Measurements from ENCODE around the gene CCN6. TPM values are rescaled to one million over a fixed set of nuclear protein-coding genes. Genes with fewer than 3 reads are reported as not detected.

The CCN6 gene
- total and polyA plus RNA-seq, 2 donors (not counting 1 experiment from before 2014, with no cell fraction given) = 0.49 TPM; not detected in 1

DNA sequence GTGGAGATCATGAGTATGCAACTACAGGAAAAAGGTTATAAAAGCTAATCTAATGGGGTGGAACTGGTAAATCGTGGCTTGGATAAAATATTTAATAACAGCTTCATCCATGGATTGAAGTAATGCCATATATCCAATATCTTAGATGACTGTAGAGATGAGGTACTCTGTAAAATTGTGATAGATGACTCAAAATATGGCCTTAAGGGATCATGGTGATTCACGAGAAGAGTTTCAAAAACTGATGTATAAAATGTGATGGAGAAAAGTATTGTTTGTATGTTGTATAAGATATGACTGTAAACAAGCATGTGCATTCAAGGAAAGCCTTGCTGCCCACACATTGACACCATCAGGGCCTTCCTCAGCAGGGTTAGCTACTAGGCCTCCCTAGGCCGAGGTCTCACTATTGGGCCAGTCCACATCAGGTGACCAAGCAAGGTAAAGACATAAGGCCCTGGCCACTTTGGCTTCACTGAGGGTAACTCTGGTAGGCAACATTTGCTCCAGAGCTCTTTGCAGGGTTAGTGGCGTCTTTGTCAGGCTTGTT is 17.7 kb upstream of the CCN6 start:
- H3K27ac ChIP-seq (ENCODE audit: insufficient read depth, low read length) = no peak overlapping the region
- TF ChIP-seq CTCF (conservative IDR thresholded peaks at IDR 0.05 in 1 of 2, IDR thresholded peaks at IDR 0.05 in 1 of 2; ENCODE audit: low read depth in 1 of 2, low read length in 2 of 2) = no peak
- TF ChIP-seq EZH2 (IDR thresholded peaks at IDR 0.05; ENCODE audit: low read length, missing control alignments) = no peak
- H3K36me3 ChIP-seq (ENCODE audit: control insufficient read depth, insufficient read depth, low read length) = no peaks in the 10 kb centered on the region
- peaks cover 7% of the 10 kb centered on the region for H3K4me1 ChIP-seq (ENCODE audit: control insufficient read depth, extremely low read depth, insufficient read depth, low read length)
- H3K27me3 ChIP-seq (ENCODE audit: control insufficient read depth, insufficient read depth, low read length) = peaks cover 2% of the 10 kb centered on the region
- no peak overlapping the region for H3K9ac ChIP-seq (ENCODE audit: insufficient read depth, low read length)
- H2AFZ ChIP-seq (ENCODE audit: low read length) = no peak overlapping the region
- no peaks in the 10 kb centered on the region for H4K20me1 ChIP-seq (ENCODE audit: control insufficient read depth, extremely low read depth, insufficient read depth, low read length)
- DNase-seq (ENCODE audit: low read depth in 2 of 2) = no peak
- no peaks in the 10 kb centered on the region for H3K9me3 ChIP-seq (ENCODE audit: control insufficient read depth, insufficient read depth, low read depth, low read length)
- no peak overlapping the region for H3K4me2 ChIP-seq (ENCODE audit: extremely low read depth, insufficient read depth, low read length)
- no peak overlapping the region for H3K4me3 ChIP-seq (replicated peaks in 1 of 4; ENCODE audit: control extremely low read depth in 1 of 4, insufficient read depth in 1 of 4, low read depth in 3 of 4, low read length in 4 of 4)
- no peaks in the 10 kb centered on the region for H3K79me2 ChIP-seq (ENCODE audit: control insufficient read depth, insufficient read depth, low read length)

DNA sequence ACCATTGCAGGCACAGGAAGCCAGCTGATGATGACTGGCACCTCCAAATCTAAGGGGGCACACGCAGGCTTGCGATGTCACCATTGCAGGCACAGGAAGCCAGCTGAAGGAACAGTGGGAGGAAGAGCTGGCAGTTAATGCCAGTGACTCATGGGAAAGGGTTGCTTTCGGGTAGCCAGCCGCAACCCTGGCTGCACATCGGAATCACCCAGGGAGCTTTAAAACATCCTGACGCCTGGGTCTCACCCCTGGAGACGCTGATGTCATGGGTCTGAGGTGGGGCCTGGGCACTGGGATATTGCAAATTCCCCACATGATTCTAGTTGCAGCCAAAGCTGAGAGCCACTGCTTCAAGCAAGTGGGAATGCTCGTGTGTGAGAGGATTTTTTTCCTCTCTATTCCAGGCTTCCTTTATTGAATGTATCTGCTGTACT is 16.1 kb upstream of the CCN6 start:
- DNase-seq (ENCODE audit: low read depth in 2 of 2) = peak; percentile 91 to 98
- Histone ChIP-seq H4K20me1 (ENCODE audit: control insufficient read depth, extremely low read depth, insufficient read depth, low read length) (no peaks in the 10 kb centered on the region), H3K4me1 (ENCODE audit: control insufficient read depth, extremely low read depth, insufficient read depth, low read length) (peaks cover 7% of the 10 kb centered on the region), H3K27ac (ENCODE audit: insufficient read depth, low read length) (peak overlapping the region; percentile 56), H3K9me3 (ENCODE audit: control insufficient read depth, insufficient read depth, low read depth, low read length) (no peaks in the 10 kb centered on the region), H3K27me3 (ENCODE audit: control insufficient read depth, insufficient read depth, low read length) (peaks cover 2% of the 10 kb centered on the region), H3K4me3 (replicated peaks in 1 of 4; ENCODE audit: control extremely low read depth in 1 of 4, insufficient read depth in 1 of 4, low read depth in 3 of 4, low read length in 4 of 4) (no peak overlapping the region), H3K79me2 (ENCODE audit: control insufficient read depth, insufficient read depth, low read length) (no peaks in the 10 kb centered on the region), H3K9ac (ENCODE audit: insufficient read depth, low read length) (no peak overlapping the region), H3K4me2 (ENCODE audit: extremely low read depth, insufficient read depth, low read length) (no peak overlapping the region), H3K36me3 (ENCODE audit: control insufficient read depth, insufficient read depth, low read length) (no peaks in the 10 kb centered on the region), H2AFZ (ENCODE audit: low read length) (no peak overlapping the region)
- TF ChIP-seq EZH2 (IDR thresholded peaks at IDR 0.05; ENCODE audit: low read length, missing control alignments) (no peak), CTCF (conservative IDR thresholded peaks at IDR 0.05 in 1 of 2, IDR thresholded peaks at IDR 0.05 in 1 of 2; ENCODE audit: low read depth in 1 of 2, low read length in 2 of 2) (no peak)

DNA sequence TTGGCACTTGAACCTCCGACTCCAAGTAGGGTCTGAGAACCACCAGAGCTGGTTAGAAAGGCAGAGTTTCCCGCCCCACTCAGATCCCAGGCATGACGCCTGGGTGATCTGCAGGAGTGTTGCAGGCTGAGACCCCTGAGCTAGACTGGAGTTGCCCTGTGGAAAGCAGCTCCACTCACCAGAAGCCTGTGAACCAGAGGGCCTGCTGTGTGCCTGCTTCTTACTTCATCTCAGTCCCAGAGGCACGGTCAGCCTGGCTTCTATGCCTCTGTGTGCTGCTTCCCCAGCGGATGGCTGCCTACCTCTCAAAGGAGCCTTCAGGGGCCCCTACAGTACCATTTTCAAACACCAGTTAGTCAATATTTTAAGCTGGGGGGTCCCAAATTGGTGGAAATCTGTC is 15.6 kb upstream of the CCN6 start:
- Histone ChIP-seq H3K9me3 (ENCODE audit: control insufficient read depth, insufficient read depth, low read depth, low read length) (no peaks in the 10 kb centered on the region), H4K20me1 (ENCODE audit: control insufficient read depth, extremely low read depth, insufficient read depth, low read length) (no peaks in the 10 kb centered on the region), H3K4me1 (ENCODE audit: control insufficient read depth, extremely low read depth, insufficient read depth, low read length) (peaks cover 7% of the 10 kb centered on the region), H3K4me2 (ENCODE audit: extremely low read depth, insufficient read depth, low read length) (no peak overlapping the region), H3K36me3 (ENCODE audit: control insufficient read depth, insufficient read depth, low read length) (no peaks in the 10 kb centered on the region), H3K27me3 (ENCODE audit: control insufficient read depth, insufficient read depth, low read length) (peaks cover 2% of the 10 kb centered on the region), H3K27ac (ENCODE audit: insufficient read depth, low read length) (peak overlapping the region; percentile 56), H3K4me3 (replicated peaks in 1 of 4; ENCODE audit: control extremely low read depth in 1 of 4, insufficient read depth in 1 of 4, low read depth in 3 of 4, low read length in 4 of 4) (no peak overlapping the region), H3K79me2 (ENCODE audit: control insufficient read depth, insufficient read depth, low read length) (no peaks in the 10 kb centered on the region), H3K9ac (ENCODE audit: insufficient read depth, low read length) (no peak overlapping the region), H2AFZ (ENCODE audit: low read length) (no peak overlapping the region)
- TF ChIP-seq EZH2 (IDR thresholded peaks at IDR 0.05; ENCODE audit: low read length, missing control alignments) (no peak), CTCF (conservative IDR thresholded peaks at IDR 0.05 in 1 of 2, IDR thresholded peaks at IDR 0.05 in 1 of 2; ENCODE audit: low read depth in 1 of 2, low read length in 2 of 2) (no peak)
- peak in 1 of 2 donors; percentile 25 for DNase-seq (ENCODE audit: low read depth in 2 of 2)
